GM18517 (cell line): ENCODE measurements around the gene GCNT1.
"Not testable (repeated sequence)": the region's sequence is repeated elsewhere in the genome, so short reads cannot be mapped to it uniquely, and the experiment has no call there.

Source experiments
- ATAC-seq: cut with Tn5 transposase; IDR thresholded peaks from one replicate; pipeline ENCODE4 v1.9.1; 2021; ENCODE audit warnings: mild to moderate bottlenecking, moderate library complexity; ENCODE audit not compliant: unreplicated experiment

GCNT1 gene

DNA sequence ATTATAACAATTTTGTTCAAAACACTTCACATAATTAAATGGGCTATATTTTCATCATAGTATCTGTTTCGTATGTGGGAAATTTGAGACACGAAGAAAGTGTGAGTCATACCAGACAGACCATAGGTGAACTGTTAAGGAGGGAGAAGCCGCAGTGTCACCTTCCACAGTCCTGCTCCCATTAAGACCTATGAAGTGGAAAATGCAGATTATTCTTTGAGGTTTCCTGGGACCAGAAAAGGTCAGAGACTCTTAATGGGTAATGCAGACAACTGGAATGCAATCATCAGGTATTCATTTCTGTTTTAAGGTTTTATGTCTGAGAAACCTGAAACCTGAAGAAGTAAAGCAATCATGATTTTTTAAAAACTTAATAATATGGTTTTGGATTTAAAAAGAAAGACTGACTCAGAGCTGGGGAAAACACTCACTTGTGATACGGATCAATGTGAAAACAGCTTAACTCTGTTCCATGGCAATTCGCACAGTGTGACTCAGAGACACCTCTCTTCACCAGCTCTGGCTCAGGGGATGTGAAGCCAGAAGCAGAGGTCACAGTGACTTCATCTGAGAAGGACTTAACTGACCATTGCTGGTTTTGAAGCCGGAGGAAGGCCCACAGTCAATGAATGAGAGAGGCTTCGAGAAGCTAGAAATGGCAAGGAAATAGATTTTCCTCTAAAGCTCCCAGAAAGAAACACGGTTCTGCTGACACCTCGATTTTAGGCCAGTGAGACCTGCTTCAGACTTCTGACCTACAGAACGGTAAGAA, 17.2 kb upstream of the GCNT1 start:
- peak; percentile 66 for ATAC-seq

DNA sequence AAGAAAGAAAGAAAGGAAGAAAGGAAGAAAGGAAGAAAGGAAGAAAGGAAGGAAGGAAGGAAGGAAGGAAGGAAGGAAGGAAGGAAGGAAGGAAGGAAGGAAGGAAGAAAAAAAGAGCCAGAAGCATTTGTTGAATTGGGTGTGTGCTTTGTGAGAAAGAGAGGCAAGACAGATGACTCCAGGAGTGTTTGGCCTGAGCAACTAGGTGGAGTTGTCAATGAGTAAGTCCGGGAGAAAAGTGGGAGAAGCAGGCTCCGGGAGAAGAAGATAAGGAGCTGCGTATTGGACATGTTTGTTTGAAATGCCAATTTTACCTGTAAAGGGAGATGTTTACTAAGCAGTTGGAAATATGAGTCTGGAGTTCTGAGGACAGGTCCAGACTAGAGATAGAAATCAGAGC, 15.1 kb upstream of the GCNT1 start:
- no peak for ATAC-seq

DNA sequence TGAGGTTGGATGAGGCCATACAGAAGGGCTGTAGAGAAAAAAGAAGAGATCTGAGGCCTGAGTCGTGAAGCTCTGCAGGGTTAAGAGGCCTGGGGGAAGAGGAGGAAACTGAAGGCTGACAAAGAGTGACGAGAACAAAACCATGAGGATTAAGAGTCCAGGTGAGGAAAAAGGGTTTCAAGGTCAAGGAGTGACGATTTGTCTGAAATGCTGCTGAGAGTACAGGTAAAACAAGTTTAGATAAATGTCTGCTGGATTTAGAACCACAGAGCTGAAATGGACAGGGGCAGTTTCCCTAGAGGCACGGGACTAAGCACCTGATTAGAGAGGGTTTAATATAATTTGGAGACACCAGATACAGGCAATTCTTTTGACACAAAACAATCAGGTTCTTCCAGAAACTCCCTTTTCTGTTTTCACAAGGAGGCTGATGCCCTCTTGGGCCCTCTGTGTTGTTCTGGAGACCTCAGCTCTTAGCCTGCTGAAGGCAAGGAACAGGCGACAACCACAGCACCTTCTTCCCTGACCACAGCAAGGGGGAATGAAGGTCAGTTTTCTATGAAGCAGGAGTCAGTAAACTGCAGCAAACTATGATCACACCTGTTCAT, 14.6 kb upstream of the GCNT1 start:
- no peak for ATAC-seq

DNA sequence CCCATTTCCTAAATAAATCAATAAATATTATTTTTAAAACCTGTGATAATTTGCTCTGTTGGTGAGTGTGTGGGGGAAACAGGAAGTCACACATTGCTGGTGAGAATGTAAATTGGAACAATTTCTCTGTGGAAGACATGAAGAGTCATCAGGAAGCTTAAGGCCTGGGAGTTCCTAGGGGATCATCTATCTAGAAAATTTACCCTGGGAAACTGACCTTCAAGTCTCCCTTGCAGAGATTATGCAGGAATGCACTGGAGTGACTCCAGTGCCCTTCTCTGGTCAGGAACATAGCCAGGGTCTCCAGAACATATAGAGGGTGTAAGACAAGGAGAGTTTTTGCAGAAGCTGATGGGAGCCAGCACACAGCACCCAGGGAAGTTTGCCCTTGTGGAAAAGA, 13.0 kb upstream of the GCNT1 start:
- ATAC-seq: no peak

DNA sequence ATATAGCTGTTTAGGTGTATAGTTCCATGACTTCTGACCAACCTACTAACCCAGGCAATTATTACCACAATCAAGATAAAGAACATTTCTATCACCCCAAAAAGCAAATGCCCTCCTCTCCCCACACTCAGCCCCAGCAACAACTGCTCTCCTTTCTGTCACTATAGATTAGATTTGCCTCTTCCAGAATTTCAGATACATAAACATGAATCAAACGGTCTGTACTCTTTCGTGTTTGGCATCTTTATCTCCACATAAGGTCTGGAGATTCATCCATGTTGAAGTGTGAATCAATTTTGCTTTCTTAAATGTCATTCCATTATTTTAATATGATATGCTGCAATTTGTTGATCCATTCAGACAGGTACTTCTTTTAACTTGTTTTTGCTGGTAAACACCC, 10.5 kb upstream of the GCNT1 start:
- no peak for ATAC-seq

DNA sequence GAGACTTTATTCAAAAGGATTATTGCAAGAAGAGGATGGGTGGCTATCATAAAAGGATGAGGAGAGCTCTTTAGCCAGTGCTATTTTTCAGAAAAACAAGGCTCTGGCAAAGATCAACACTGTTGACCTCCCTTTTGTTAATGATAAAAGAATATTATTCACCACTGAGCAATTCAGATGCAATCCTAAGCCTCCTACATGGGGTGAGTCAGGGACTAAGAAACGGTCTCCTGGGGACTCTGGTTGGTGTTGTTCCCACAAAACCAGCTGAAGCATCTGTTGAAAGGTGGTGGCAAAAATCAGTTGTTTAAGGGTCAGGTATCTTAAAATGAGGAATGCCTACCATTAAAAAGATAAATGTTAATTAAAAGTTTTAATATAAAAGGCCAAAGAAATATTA, 7.7 kb upstream of the GCNT1 start:
- no peak for ATAC-seq

DNA sequence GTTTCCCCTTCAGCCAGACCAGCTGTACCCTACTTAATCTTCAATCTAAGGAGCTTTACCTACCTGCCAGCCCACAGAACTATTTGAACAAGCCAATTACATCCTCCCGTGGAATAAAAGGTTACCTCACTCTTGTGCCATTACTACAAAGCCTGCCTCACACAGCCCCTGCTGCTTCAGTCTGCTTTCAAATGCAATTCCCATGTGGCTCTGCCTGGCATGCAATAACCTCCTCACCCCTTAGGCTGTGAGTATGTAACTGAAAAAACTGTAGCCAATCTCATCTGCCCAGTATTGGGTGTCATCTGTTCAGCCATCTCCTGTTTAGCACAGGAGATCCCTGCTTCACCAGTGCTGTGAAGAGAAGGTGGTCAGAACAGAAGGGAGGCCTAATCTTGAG, 6.1 kb upstream of the GCNT1 start:
- ATAC-seq: no peak

DNA sequence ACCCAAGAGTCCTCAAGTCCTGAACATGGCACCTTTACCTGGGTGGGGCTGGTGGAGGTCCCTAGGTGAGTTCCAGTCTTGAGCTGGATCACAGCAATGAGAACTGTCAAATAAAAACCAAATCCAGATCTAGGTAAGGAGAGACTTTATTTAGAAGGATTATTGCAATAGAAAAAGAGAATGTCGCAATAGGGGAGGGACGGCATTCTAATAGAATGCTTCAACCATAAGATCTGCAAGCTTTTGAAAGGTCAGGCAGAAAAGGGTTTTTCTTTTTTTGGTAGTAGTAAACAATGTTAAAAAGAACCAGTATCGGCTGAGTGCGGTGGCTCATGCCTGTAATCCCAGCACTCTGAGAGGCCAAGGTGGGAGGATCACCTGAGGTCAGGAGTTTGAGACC, 5.2 kb upstream of the GCNT1 start:
- no peak for ATAC-seq

DNA sequence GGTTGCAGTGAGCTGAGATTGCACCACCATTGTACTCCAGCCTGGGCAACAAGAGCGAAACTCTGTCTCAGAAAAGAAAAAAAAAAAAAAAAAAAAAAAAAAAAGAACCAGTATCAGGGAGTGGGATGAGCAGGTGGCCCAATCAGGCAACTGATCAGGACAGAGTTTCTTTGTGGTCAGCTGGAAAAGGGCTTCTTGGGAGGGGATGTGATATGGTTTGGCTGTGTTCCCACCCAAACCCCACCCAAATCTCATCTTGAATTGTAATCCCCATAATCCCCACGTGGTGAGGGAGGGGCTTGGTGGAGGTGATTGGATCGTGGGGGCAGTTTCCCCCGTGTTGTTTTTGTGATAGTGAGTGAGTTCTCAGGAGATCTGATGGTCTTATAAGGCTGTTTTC, 4.7 kb upstream of the GCNT1 start:
- no peak for ATAC-seq

DNA sequence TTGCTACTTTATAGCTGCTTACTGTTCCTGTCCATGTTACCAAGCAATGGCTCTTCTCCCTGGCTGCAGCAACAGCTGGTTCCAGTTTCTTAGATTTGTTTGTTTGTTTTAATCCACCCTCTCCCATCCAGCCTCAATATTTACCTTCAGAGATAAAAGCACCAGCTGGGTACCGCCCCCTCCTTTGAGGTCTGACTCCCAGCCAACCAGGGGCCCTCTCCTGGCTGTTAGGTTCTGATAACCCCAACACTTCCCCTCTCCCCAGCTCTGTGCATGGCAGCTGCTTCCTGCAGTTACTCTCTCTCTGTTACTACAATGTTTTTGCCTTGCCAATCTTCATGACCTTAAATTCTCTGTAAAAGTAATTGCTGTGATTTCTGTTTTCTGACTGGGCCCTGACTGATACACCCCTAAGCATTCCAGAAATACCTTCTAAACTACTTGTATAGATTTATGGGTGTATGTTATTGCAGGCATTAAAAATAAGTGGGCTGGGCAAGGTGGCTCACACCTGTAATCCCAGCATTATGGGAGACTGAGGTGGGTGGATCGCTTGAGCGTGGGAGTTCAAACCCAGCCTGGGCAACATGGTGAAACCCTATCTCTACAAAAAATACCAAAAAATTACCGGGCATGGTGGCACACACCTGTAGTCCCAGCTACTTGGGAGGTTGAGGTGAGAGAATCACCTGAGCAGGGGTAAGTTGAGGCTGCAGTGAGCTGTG, 2.6 kb upstream of the GCNT1 start:
- ATAC-seq: no peak

DNA sequence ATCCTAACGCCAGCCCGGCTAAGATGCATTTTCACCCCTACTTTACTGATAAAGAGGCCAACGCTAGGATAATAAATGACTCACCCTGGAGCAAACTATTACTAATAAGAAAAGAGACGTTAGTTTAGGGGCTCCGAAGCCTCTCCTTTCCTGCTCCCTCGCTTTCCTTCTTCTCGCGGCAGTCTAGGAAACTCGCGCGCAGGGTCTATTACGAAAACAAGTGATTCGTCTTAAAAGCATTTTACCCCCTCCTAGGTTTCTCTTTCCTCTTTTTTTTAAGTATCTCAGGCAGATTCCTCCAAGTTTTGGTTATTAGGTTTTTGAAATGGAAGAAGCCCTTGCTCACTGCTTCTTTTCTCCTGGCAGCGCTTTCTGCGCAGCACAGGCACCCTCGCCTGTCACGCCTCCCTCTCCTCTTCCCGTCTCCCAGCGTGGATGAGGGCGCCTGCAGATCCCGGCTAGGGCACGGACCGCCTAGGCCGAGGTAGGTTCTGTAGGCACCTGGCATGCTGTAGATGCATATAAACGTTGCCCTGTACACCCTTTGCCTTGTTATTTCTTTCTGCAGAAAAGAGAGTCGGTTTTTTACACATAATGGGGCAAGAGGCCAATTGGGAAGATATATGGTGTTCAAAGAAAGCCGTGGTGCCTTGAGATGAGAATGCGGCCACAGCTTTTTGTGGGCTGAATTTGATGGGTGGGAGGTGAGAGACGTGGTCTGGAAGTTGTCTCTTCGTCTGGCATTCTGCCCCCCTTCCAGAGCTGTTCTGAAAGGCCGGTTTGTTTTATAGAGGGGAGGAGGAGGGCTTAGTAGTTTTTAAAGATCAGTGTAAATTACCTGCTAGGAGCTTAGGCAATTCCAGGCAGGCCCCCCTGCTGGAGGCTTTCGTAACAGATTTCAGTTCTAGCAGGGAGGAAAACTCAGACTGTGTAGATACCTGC, 983 bp downstream of the GCNT1 start:
- peak; percentile 1 for ATAC-seq

DNA sequence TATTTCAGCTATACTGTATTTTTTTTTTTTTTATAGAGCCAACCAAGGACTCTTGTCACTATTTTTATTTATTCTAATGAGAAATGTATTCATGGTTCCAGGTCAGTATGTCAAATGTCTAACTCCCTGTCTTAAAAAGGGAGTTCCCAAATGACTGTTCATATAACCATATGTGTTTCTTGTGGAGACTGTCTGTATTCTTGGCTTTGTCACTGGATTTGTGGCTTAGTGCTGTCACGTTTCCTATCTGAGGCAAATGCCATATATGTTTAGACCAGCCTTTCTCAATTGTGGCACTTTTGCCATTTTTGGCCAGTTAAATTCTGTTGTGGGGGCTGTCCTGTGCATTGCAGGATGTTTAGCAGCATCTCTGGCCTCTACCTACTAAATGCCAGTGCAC, 3.1 kb downstream of the GCNT1 start:
- no peak for ATAC-seq

DNA sequence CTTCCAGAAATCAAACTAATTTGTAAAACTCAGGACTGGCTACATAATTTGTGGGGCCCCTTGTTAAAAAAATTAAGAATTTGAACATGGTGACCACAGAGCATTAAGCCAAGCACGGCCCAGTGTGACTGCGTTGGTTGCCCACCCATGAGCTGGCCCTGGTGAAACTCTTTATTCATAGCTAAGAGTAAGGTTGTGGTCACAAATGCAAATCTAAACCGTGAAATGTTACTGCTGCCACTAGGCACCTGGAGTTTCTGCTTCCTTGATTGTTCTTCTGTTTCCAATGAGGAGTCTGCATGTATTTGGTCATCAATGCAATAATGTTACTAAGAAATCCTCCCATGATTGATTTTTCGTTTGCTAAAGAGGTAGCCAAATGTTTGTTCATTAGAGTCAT, 4.2 kb downstream of the GCNT1 start:
- ATAC-seq: peak; percentile 65

DNA sequence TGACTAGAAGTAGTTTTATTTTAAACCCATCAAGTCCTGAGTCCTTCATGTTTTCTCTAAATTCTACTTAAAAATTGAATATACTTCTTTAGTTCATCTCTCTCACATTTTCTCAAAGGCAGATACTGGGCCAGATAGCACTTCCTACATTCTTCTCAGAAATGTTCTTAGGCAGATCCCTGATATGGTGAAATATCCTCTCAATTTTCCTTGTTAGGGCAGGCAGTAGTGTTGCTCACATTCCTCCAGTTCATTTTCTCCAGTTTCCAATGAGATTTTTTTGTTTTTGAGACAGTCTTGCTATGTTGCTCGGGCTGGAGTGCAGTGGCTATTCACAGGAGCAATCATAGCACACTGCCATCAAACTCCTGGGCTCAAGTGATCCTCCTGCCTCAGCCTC, 5.7 kb downstream of the GCNT1 start:
- ATAC-seq: no peak

DNA sequence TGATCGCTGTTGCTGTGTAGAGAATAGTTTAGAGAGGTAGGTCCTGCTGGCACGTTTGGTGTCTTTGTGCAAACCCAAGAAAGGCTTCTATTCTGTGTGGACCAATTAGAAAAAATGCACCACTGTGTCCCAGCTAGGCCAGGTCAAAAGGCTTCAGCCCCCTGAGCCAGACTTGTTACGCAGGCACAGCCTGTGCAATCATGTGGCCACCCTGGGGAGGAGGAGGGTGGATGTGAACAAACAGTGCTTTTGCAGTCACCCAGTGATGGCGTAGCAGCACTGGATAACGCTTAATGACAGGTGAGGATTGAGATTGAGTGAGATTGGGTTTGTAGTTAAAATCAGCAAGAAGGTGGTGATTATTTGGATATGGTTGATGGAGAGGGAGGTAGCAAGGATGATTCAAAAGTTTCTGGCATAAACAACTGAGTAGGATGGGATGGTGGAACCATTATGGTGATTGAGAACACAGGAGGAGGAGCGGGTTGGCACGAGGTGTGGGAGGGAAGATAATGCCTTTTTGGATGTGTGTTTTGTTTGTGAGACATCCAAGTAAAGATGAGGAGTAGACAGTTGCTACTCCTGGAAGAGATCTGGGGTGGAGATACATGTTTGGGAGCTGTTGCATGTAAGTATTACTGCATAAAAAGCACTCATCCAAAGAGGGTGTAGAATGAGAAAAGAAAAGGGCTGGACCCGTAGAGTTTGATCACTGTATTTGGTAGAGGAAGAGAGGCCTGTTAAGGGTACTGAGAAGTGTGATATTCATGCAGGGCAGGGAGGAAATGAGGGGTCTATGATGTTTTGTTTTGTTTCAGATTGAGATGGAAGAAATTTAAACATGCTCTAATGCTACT, 6.7 kb downstream of the GCNT1 start:
- no peak for ATAC-seq

DNA sequence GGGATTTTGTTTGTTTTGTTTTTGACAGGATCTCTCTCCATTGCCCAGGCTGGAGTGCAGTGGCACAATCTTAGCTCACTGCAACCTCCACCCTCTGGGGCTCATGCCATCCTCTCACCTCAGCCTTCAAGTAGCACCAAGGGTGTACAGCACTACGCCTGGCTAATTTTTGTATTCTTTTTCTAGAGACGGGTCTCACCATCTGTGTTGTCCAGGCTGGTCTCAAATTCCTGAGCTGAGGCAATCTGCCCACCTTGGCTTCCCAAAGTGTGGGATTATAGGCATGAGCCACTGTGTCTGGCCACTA, 7.3 kb downstream of the GCNT1 start:
- no peak for ATAC-seq

DNA sequence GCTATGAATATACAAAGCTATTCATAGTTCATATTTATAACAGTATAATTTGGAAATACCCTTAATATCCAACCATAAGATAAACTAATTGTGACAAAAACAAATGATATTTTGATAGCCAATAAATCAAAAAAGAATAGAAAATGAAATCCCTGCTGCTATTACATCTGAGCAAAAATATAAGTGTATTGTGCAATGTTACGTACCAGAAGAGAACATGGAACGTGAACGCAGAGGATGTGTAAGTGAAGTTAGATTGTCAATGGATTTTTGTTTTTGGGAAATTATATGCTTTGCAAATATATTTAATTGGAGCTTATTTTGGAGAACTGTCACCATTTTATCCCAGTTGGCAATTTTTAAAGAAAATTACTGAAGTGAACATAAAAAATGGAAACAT, 15.4 kb downstream of the GCNT1 start:
- no peak for ATAC-seq

DNA sequence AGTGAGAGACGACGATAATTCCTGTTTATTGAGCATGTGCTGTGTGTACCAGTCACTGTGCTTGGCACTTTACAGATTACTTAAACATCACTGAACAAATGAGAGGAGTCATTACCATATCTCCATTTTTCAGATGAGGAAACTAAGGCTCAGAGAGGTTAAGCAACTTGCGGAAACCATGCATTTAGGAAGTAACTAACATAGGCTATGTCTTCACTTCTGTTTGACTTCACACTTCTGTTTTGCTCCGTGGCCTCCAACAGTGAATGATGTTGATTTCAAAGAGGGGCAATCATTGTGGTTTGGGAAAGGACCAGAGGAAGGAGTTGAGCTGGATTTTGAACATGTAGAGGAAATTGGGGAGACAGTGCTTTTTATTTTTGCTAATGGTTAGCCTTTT, 16.7 kb downstream of the GCNT1 start:
- ATAC-seq: no peak

DNA sequence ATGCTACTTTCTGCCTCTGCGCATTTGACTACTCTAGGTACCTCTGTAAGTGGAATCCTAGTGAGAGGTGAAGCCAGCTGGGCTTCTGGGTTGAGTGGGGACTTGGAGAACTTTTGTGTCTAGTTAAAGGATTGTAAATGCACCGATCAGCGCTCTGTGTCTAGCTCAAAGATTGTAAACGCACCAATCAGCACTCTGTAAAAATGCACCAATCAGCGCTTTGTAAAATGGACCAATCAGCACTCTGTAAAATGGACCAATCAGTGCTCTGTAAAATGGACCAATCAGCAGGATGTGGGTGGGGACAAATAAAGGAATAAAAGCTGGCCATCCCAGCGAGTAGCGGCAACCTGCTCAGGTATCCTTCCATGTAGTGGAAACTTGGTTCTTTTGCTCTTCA, 18.8 kb downstream of the GCNT1 start:
- not testable (repeated sequence) for ATAC-seq

DNA sequence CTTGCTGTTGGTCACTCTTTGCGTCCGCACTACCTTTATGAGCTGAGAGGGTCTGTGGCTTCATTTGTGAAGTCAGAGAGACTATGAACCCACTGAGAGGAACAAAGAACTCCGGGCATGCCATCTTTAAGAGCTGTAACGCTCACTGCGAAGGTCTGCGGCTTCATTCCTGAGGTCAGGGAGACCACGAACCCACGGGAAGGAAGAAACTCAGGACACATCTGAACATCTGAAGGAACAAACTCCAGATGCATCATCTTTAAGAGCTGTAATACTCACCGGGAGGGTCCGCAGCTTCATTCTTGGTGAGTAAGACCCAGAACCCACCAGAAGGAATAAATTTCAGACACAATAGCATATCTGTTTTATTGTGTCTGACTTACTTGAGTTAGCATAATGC, 19.2 kb downstream of the GCNT1 start:
- no peak for ATAC-seq
